H1 (cell line): ENCODE measurements around the gene ANXA2R. TPM values are rescaled to one million over a fixed set of nuclear protein-coding genes. Genes with fewer than 3 reads are reported as not detected.
A peak's percentile ranks its signal among the peaks of the same experiment; 100 is the strongest.

ENCODE experiments used
- ASH2L ChIP-seq: fragments of 200-600, 300-600 bp; sonication (generic); IDR thresholded peaks from one replicate; pipeline ENCODE4 v1.7.1; 2017; ENCODE audit warnings: low read length
- CBX8 ChIP-seq: fragments of 300-800, 300-1000 bp; sonication (generic); IDR thresholded peaks from 2 replicates; pipeline ENCODE4 v1.7.1; 2016; ENCODE audit warnings: low read depth, low read length, borderline replicate concordance
- FOSL1 ChIP-seq: IDR thresholded peaks from 2 replicates; pipeline ENCODE4 v1.6.1; 2011; ENCODE audit warnings: mild to moderate bottlenecking, low read depth, low read length, moderate library complexity; ENCODE audit not compliant: insufficient read depth
- GTF2F1 ChIP-seq: IDR thresholded peaks from 2 replicates; pipeline ENCODE4 v1.6.1; 2012; ENCODE audit warnings: low read depth, low read length, improper control_type of control experiment, borderline replicate concordance
- SIX5 ChIP-seq: IDR thresholded peaks from 2 replicates; pipeline ENCODE4 v1.6.1; 2011; ENCODE audit warnings: mild to moderate bottlenecking, low read depth, low read length
- TAF1 ChIP-seq: IDR thresholded peaks from 2 replicates; pipeline ENCODE4 v1.6.1; 2011; ENCODE audit warnings: mild to moderate bottlenecking, low read depth, low read length
- polyA plus RNA-seq, 7 experiments: library from polyadenylated mRNA; depleted of rRNA in 3 of 7; stranded (reverse) in 5 of 7; unstranded in 2 of 7; fragments of >200 nt in 5 of 7; fragments of 200-250 nt in 2 of 7; gene quantifications; 1 replicate in 5 of 7; 2 replicates in 1 of 7; 4 replicates in 1 of 7; pipeline versions ENCODE4 v1.2.1 to v1.2.3, GENCODE V29; 2011 to 2013; ENCODE audit warnings: missing spikeins in 2 of 7, mixed read lengths in 2 of 7
- total RNA-seq: library from RNA; stranded (reverse); fragmentation: NEBNext Ultra II Directional; extraction: Animal tissue kit (Norgen Biotek cat#: 25700); gene quantifications from 2 replicates; pipeline ENCODE4 v1.2.1, GENCODE V29; 2021
- TF ChIP-seq, protein P1 (sequence below): fragments of 300-600 bp; sonication (generic); IDR thresholded peaks from 2 replicates; pipeline ENCODE4 v1.7.1; 2012; ENCODE audit warnings: low read length, moderate library complexity, mild to moderate bottlenecking, inconsistent platforms; ENCODE audit not compliant: insufficient replicate concordance

The ANXA2R gene
- total and polyA plus RNA-seq, 2 of the 8 experiments (the other 6 are each of a cell fraction or from before 2014, with no cell fraction given) = 0.08 to 0.17 TPM

DNA sequence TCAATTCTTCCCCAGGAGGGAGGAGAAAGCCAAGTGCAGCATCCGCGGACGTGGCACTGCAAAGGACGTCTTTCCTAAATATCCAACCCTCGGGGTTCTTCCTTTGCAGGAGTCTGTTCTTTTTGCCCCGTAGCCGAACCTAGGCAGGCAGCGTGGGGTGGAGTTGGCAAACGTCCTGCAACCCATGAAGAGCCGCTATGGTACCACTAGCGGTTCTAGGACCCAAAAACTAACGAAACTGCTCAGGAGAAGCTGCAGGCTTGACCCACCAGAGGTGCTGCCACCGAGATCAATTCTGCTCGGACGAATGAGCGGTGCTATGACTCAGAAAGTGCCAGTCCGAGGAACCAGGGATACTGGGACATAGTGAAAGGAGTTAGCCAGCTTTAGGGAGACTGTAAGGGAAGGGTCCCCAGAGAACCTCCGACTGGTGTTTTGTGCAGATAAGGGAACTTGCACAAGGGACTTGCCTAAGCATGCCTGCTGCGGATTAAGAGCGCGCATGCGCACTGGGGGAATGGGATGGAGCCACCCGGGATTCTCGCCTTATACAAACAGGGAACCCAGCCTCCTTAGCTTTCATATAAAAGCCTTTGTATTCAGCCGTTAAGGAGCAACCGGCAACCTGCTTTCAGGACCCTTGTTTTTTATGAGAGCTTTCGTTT is 32.7 kb downstream of the ANXA2R start (continued):
- TF ChIP-seq, protein P1, sequence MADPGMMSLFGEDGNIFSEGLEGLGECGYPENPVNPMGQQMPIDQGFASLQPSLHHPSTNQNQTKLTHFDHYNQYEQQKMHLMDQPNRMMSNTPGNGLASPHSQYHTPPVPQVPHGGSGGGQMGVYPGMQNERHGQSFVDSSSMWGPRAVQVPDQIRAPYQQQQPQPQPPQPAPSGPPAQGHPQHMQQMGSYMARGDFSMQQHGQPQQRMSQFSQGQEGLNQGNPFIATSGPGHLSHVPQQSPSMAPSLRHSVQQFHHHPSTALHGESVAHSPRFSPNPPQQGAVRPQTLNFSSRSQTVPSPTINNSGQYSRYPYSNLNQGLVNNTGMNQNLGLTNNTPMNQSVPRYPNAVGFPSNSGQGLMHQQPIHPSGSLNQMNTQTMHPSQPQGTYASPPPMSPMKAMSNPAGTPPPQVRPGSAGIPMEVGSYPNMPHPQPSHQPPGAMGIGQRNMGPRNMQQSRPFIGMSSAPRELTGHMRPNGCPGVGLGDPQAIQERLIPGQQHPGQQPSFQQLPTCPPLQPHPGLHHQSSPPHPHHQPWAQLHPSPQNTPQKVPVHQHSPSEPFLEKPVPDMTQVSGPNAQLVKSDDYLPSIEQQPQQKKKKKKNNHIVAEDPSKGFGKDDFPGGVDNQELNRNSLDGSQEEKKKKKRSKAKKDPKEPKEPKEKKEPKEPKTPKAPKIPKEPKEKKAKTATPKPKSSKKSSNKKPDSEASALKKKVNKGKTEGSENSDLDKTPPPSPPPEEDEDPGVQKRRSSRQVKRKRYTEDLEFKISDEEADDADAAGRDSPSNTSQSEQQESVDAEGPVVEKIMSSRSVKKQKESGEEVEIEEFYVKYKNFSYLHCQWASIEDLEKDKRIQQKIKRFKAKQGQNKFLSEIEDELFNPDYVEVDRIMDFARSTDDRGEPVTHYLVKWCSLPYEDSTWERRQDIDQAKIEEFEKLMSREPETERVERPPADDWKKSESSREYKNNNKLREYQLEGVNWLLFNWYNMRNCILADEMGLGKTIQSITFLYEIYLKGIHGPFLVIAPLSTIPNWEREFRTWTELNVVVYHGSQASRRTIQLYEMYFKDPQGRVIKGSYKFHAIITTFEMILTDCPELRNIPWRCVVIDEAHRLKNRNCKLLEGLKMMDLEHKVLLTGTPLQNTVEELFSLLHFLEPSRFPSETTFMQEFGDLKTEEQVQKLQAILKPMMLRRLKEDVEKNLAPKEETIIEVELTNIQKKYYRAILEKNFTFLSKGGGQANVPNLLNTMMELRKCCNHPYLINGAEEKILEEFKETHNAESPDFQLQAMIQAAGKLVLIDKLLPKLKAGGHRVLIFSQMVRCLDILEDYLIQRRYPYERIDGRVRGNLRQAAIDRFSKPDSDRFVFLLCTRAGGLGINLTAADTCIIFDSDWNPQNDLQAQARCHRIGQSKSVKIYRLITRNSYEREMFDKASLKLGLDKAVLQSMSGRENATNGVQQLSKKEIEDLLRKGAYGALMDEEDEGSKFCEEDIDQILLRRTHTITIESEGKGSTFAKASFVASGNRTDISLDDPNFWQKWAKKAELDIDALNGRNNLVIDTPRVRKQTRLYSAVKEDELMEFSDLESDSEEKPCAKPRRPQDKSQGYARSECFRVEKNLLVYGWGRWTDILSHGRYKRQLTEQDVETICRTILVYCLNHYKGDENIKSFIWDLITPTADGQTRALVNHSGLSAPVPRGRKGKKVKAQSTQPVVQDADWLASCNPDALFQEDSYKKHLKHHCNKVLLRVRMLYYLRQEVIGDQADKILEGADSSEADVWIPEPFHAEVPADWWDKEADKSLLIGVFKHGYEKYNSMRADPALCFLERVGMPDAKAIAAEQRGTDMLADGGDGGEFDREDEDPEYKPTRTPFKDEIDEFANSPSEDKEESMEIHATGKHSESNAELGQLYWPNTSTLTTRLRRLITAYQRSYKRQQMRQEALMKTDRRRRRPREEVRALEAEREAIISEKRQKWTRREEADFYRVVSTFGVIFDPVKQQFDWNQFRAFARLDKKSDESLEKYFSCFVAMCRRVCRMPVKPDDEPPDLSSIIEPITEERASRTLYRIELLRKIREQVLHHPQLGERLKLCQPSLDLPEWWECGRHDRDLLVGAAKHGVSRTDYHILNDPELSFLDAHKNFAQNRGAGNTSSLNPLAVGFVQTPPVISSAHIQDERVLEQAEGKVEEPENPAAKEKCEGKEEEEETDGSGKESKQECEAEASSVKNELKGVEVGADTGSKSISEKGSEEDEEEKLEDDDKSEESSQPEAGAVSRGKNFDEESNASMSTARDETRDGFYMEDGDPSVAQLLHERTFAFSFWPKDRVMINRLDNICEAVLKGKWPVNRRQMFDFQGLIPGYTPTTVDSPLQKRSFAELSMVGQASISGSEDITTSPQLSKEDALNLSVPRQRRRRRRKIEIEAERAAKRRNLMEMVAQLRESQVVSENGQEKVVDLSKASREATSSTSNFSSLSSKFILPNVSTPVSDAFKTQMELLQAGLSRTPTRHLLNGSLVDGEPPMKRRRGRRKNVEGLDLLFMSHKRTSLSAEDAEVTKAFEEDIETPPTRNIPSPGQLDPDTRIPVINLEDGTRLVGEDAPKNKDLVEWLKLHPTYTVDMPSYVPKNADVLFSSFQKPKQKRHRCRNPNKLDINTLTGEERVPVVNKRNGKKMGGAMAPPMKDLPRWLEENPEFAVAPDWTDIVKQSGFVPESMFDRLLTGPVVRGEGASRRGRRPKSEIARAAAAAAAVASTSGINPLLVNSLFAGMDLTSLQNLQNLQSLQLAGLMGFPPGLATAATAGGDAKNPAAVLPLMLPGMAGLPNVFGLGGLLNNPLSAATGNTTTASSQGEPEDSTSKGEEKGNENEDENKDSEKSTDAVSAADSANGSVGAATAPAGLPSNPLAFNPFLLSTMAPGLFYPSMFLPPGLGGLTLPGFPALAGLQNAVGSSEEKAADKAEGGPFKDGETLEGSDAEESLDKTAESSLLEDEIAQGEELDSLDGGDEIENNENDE = no peak
- TF ChIP-seq TAF1 (peak; percentile 21; the same call in 1 of the 2 replicates), GTF2F1 (no peak), SIX5 (no peak), FOSL1 (no peak), ASH2L (no peak), CBX8 (no peak)
